NCI-H82 treated with DMSO at 0.1 percent for 48 hours (cell line): ENCODE measurements around the gene TRPT1.

Source experiments
- DNase-seq: peaks from one replicate; lab custom pipeline; 2025; ENCODE audit not compliant: unreplicated experiment; lab: John Stamatoyannopoulos, UW

Gene TRPT1

DNA sequence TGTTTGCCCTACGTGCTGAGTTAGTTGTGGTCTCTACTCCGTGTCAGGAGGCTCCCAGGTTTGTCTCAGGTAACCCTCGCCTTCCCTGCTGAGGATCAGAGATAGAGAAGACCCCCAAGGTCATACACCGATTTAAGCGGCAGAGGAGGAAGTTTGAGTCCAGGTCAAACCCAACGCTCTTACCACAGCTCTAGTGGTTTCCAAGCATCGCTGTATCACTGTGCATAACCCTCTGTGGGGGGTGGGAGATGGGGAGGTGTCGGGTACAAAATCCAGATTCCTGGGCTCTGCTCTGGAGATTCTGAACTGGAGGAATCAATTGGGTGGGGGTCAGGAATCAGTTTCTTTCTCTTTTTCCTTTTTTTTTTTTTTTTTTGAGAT lies 5.0 kb upstream of the TRPT1 start:
- no peak for DNase-seq

DNA sequence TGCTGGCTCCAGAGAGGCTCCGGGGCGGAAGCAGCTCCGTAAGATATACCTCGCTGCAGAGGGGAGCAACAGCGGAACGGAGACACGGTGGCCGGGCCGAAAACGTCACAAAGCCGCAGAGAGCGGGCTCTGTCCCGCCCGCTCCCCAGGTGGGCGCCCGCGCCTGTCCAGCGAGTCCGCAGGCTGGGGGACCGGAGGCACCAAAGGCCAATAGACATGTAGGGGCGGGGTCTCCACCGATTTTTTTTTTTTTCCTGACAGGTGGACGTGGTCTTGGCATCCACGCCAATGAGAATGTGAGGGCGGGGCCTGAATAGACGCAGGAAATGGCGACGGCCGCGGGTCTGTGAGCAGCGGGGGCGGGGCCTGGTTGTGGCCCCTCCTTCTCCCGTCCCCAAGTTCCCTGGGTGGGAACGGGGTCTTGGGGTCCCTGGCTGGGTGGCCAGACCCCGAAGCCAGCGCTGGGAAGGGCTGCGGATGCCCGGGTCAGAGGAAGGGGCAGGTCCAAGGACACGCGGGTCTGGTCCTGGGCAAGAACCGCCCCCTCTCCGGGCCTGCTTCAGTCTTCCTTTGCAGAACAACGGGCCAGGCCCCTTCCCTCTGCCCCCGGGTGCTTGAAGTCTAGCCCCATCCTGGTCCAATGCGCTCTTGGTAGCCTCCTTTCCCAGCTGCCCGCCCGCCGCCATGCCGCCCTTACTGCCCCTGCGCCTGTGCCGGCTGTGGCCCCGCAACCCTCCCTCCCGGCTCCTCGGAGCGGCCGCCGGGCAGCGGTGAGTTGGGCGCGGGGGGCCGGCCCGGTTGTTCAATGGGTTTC lies 4.4 kb upstream of the TRPT1 start, which contains the start of gene DNAJC4:
DNAJC4 (plus strand) TSS at position 378 of the 814 bp plus-strand sequence; CDS start at position 685, 307 bp downstream.
- peak; percentile 76 for DNase-seq

DNA sequence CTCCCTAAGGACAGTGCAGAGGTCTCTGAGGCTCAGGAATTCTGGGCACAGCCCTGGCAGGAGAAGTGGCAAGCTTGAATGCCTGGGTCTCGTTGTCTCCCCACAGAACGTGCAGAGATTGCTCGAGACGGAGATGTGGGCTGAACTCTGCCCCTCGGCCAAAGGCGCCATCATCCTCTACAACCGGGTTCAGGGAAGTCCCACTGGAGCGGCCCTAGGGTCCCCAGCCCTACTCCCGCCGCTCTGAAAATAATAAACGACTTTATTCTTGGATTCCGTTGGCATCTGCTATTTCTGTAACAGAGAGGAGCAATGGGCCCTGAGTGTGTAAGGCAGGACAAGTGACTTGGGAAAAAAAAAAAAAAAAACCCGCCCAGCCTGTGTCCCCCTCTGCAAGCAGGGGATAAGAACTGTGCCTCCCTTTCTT lies 3.8 kb upstream of the TRPT1 start:
- no peak for DNase-seq

DNA sequence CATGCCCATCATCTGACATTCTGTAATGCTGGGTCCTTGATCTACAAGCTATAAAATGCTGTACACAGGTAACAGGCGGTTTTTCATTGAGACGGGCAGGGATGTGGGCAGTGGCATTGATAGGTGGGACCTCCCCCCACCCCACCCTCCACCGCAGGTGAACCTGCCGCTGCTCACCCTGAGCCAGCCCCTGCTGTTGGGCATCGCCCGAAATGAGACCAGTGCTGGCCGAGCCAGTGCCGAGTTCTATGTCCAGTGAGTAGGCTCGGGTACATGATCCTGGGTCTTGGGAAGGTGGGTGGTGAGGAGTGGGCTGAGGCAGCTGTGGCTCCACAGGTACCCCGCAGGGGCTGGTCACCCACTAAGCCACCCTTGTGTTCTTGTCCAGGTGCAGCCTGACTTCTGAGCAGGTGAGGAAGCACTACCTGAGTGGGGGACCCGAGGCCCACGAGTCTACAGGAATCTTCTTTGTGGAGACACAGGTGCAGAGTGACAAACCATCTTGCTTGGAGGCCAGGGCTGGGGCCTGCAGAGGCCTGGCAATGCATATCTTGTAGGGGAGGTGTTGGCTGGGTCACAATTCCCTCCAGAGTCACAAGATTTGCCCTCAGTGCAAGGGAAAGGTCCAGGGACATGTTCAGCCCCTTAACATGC lies 3.2 kb upstream of the TRPT1 start:
- DNase-seq = no peak

DNA sequence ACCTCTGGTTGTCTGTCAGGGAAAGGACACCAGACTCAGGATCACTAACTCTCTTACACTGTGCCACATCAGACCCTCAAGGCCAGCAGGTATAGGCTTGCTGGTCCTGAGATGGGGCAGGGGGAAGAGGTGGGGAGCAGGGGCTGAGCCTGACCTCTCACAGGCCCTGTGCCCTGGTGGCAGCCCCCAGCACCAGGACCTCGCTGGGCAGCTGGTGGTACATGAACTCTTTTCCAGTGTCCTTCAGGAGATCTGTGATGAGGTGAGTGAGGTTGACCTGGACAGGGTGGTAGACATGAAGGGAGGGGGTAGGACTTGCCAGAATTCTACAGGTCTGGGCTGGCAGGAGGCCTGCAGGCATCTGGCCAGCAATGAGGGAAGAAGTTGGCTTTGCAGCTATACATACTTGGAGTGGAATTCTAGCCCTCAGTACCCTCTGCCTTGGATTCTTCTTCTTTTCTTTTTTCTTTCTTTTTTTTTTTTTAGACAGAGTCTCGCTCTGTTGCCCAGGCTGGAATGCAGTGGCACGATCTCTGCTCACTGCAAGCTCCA lies 1.5 kb upstream of the TRPT1 start:
- DNase-seq = no peak

DNA sequence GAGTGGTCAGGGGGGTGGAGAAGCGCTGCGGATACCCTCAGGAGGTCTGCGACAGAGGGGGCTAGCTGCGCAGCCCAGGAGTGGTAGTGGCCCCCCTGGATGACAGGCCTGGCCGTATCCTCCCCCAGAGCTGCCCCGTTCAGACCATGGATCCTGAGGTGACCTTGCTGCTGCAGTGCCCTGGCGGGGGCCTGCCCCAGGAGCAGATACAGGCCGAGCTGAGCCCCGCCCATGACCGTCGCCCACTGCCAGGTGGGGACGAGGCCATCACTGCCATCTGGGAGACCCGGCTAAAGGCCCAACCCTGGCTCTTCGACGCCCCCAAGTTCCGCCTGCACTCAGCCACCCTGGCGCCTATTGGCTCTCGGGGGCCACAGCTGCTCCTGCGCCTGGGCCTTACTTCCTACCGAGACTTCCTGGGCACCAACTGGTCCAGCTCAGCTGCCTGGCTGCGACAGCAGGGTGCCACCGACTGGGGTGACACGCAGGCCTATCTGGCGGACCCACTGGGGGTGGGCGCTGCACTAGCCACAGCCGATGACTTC lies 593 bp upstream of the TRPT1 start:
- DNase-seq = no peak

DNA sequence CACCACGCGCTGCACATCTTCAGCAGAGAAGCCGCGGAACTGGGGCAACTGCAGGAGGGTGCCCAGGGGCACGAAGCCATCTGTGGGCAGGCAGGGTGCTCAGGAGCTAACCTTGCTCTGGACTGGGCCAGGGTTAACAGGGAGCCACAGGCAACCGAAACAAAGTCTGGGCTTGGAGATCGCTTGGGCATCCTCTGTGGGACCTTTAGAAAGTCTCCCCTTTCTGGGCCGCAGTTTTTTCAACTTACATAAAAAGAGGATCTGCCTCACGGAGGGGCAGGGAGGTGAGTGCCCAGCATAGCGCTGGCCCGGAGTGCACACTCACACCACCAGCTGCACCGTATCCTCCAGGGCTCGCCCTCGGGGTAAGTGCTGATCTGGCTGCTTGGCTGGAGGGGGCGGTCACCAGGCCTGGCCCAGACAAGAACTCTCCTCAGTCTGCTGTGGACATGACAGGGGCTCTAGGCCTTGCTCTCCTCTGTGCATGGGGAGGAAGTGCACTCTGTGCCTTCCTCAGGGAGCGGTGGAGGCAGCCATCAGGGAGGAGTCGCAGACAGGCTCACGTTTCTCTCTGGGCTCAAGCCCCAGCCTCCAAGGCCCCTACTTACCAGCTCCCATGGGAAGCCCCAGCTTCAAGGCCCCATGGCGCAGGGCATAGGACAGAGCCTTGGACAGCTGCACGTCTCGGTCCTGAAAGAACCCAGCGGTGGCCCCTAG lies 937 bp downstream of the TRPT1 start:
- no peak for DNase-seq

DNA sequence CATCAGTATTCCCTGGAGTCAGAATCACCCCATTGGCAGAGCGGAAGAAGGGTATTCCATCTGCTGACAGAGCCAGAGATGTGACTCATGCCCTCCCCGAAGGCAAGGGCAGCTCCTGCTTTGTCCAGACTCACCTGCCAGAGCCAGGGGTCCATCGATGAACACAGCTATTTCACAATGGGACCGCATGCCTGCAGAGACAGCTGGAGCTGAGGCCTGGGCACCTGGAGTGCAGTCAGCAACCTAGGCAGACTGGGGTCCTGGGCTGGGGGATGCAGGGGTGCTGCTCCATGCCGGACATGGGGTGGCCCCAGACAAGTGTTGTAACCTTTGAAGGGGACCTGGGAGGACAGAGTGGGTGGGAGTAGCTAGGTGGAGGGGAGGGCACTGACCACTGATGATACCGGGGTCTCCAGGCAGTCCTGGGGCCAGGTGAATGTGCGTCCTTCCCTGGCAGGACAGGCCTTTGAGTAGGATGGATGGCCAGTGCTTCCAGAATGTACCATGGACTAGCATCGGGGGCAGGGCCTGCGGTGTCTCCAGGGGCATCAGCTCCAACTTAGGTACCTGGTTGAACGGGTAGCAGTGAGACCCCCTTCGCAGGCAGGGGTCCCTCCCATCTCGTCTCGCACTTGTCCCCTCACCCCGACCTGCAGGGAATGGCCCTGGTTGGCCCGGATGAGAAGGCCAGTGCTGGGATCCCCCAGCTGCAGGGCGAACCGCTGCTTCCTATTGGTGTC lies 1.7 kb downstream of the TRPT1 start:
- DNase-seq = no peak

DNA sequence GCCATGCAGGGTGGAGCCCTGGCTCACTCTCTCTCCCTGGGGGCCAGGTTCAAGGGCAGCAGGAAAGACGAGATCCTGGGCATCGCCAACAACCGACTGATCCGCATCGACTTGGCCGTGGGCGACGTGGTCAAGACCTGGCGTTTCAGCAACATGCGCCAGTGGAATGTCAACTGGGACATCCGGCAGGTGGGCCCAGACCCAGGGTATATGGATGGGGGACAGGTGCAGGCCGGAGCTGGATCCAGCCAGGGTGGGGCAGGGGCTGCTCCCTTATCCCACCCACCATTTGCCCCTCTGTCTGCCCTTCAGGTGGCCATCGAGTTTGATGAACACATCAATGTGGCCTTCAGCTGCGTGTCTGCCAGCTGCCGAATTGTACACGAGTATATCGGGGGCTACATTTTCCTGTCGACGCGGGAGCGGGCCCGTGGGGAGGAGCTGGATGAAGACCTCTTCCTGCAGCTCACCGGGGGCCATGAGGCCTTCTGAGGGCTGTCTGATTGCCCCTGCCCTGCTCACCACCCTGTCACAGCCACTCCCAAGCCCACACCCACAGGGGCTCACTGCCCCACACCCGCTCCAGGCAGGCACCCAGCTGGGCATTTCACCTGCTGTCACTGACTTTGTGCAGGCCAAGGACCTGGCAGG lies 2.9 kb downstream of the TRPT1 start:
- no peak for DNase-seq

DNA sequence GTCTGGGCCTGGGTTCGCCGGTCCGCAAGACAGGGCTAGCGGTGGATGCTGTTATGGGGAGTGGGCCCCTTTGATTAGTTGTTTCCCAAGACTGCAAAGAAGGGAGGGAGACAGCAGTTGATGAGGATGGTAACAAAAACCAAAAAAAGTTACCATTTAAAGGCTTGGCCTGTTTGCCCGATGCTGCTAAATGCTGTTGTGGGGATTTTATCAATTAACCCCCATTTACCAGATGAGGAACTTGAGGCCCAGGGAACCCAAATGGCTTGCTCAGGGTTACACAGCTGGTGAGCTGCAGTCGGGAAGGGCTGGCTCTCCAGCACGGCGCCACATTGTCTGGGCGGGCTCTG lies 3.4 kb downstream of the TRPT1 start:
- no peak for DNase-seq

DNA sequence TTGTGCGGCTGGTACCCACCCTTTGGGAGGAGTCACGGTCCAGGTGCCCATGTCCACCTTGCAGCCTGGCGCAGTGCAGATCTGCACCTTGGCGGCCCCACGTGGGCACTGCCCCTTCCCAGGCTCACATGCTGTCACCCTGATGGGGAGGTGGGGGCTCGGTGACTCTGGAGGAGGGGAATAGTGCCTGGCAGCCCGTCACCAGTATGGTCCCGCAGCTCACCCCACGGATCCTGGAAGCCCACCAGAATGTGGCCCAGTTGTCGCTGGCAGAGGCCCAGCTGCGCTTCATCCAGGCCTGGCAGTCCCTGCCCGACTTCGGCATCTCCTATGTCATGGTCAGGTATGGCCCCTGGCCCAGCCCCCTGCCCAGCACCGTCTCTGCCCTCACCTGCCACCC lies 5.2 kb downstream of the TRPT1 start:
- DNase-seq = no peak

DNA sequence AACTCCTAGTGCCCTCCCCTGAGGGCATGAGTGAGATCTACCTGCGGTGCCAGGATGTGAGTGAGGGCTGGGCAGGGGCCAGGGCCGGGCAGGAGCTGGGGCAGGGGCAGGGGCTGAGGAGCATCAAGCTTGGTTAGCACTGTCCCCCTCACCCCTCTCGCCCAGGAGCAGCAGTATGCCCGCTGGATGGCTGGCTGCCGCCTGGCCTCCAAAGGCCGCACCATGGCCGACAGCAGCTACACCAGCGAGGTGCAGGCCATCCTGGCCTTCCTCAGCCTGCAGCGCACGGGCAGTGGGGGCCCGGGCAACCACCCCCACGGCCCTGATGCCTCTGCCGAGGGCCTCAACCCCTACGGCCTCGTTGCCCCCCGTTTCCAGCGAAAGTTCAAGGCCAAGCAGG lies 5.7 kb downstream of the TRPT1 start:
- DNase-seq = no peak

DNA sequence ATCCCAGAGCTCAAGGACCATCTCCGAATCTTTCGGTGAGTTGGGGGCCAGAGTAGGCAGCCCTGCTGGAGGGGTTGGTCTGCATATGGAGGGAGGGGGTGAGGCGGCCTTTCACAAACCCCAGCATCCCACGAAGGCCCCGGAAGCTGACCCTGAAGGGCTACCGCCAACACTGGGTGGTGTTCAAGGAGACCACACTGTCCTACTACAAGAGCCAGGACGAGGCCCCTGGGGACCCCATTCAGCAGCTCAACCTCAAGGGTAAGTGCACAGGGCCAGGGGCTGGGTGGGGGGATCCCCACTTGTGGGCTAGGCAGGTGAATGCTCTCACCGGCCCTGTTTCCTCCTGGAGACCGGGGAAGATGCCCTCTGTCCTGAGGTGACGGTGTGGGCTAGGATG lies 6.2 kb downstream of the TRPT1 start:
- no peak for DNase-seq

DNA sequence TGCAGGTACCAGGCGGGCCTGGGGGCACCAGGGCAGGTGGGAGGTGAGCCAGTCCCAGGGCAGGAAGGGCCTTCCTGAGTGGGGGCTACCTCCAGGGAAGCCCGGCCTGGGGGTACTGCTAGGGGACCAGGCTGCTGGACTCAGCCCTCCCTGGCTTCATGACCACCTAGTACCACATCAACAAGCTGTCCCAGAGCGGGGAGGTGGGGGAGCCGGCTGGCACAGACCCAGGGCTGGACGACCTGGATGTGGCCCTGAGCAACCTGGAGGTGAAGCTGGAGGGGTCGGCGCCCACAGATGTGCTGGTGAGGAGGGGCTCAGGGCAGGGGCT lies 6.7 kb downstream of the TRPT1 start:
- no peak for DNase-seq

DNA sequence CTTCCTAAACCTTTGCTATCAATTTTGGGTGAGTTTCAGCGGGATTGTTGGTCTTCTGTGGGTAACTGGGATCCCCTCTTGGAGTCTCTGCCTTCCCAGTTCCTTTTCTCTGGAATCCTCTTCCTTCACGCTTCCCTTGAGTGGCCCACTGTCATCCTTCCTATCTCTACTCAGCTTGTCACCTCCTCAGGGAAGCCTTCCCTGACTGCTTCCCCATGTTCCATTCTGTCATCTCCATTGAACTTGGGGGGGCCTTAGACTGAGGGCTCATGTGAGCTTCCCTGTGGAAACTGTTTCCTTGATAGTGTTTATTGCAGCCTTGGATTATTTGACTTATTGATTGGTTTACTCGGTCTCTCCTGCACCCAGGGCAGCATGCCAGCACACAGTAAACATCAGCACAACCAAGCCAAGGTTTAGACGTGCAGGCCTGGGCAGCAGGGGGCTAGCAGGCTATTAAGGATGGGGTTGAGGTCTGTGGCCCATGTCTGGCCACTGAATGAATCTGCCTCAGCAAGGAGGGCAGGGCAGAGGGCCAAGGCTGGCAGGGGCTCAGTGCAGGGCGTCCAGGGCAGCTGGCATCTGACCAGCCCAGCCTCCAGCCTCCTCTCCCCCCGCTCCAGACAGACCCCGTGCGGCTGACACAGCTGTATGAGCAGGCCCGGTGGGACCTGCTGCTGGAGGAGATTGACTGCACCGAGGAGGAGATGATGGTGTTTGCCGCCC lies 7.2 kb downstream of the TRPT1 start:
- DNase-seq = no peak

DNA sequence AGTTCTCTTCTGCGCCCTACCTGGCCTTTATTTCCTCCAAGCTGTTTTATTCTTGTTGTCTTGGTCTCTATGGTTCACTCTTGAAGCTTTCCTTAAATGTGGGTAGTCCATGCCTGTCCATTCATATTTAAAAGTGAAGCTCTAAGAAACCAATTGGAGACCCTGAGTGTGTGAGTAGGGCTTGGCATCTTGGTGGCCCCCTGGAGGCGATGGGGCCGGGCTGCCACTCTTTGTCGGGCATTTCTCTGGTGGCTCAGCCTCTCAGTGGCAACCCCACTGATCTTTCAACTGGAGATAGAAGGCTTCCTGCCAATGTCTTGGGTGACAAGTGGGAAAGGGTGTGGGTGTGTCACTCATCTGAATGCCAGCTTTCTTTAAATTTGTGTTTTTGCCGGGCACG lies 9.1 kb downstream of the TRPT1 start:
- no peak for DNase-seq

DNA sequence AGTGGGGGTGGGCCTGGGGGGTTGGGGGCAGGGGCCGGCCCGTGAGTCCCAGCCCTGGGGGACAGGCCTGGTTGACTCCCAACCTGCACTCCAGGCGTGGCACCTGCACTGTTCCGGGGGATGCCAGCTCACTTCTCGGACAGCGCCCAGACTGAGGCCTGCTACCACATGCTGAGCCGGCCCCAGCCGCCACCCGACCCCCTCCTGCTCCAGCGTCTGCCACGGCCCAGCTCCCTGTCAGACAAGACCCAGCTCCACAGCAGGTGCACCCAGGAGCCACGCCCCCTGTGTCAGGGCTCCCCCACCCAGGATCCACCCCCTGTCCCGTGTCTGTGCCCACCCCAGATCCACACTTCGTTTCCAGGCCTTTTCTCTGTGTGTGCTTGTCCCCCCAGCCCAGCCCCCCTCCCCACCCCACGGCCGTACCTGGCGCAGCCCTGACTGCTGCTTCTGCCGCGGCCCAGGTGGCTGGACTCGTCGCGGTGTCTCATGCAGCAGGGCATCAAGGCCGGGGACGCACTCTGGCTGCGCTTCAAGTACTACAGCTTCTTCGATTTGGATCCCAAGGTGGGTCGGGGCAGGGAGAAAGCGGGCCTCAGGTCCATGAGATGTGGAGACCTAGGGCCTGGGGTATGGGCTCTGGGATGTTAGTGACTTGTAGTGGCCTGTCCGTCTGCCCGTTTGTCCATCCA lies 14.7 kb downstream of the TRPT1 start:
- DNase-seq = no peak

DNA sequence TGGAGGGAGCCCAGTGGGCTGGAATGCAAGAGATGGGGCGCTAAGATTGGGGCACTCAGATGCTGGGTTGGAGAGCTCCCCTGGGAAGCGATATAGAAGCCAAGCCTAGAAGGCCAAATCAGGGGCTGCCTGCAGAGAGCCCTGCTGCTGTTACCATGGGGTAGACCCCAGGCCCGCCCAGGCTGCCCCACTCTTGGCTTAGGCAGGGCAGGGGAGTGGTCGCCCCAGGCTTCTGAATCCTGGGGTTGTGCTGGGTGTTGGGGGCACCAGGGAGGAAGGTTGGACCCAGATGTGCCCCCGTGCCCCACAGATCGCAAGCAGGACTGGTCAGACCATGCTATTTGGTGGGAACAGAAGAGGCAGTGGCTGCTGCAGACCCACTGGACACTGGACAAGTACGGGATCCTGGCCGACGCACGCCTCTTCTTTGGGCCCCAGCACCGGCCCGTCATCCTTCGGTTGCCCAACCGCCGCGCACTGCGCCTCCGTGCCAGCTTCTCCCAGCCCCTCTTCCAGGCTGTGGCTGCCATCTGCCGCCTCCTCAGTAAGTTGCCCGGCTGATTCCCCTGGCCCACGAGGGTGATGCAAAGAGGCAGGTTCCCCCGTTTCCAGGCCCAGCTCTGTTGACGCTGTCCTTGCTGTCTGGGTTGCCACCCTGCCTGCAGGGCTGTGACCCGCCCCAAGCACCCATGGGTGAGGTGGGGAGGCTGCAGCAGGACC lies 15.5 kb downstream of the TRPT1 start:
- DNase-seq = no peak

DNA sequence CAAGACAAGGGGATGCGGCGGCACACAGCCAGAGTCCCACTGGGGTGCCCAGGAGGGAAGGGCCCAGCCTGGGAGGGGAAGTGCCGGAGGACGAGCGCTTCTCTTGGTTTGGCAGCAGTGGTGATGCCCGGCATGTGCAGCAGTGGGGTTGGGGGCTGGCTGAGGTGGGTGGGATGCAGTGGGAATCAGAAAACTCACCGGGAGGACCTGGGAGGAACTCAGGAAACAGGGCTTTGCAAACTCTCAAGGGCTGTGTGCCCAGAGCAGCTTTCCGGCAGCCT lies 16.5 kb downstream of the TRPT1 start:
- no peak for DNase-seq
